ENCODE measurements around the gene GDF15. TPM values are rescaled to one million over a fixed set of nuclear protein-coding genes. Genes with fewer than 3 reads are reported as not detected.

The GDF15 gene
- total and polyA plus RNA-seq, 2 experiments from 2014 or later: 12.6 to 19.8 TPM

DNA sequence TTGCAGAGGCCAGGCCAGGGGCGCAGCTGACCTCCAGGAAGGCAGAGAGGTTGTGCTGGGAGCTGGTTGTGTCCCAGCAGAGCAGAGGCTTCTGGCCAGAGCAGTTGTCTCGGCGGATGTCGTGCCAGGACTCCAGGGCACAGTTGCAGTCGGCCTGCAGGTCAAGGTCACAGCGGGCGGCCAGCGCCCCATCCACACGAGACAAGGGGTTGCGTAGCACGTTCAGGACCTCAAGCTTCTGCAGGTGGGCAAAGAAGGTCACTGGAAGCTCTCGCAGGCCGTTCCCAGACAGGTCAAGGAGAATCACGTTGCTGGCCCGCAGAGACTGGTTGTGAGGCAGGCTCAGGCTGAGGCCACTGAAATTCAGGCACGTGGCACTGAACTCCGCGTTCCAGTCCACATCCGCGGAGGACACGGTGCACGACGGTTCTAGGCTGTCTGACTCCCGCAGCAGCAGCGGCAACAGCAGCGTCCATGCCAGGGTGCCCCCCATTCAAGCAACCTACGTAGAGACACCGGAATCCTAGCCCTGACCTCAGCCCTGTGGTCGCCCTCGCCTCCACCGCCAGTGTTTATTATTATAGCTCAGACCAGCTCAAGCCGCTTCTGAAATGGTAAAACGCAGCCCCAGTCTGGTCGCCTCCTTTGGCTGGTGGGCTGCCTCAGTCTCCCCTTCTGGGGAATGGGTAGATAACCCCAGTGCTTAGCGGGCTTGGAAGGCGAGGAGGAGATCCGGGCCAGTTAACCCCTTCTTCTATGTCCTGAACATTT lies 10.7 kb downstream of the GDF15 start:
- H3F3A ChIP-seq (replicated peaks; ENCODE audit: low read depth): 0 out of 2 replicates have a peak, but pooled peaks cover 3% of the 10 kb centered on the region
- TF ChIP-seq, protein P1, sequence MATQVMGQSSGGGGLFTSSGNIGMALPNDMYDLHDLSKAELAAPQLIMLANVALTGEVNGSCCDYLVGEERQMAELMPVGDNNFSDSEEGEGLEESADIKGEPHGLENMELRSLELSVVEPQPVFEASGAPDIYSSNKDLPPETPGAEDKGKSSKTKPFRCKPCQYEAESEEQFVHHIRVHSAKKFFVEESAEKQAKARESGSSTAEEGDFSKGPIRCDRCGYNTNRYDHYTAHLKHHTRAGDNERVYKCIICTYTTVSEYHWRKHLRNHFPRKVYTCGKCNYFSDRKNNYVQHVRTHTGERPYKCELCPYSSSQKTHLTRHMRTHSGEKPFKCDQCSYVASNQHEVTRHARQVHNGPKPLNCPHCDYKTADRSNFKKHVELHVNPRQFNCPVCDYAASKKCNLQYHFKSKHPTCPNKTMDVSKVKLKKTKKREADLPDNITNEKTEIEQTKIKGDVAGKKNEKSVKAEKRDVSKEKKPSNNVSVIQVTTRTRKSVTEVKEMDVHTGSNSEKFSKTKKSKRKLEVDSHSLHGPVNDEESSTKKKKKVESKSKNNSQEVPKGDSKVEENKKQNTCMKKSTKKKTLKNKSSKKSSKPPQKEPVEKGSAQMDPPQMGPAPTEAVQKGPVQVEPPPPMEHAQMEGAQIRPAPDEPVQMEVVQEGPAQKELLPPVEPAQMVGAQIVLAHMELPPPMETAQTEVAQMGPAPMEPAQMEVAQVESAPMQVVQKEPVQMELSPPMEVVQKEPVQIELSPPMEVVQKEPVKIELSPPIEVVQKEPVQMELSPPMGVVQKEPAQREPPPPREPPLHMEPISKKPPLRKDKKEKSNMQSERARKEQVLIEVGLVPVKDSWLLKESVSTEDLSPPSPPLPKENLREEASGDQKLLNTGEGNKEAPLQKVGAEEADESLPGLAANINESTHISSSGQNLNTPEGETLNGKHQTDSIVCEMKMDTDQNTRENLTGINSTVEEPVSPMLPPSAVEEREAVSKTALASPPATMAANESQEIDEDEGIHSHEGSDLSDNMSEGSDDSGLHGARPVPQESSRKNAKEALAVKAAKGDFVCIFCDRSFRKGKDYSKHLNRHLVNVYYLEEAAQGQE (IDR thresholded peaks at IDR 0.05; ENCODE audit: unreplicated experiment): no peak
- TF ChIP-seq STAT1 (IDR thresholded peaks at IDR 0.05; ENCODE audit: unreplicated experiment) (no peak), ZNF331 (CRISPR knock-in tag; IDR thresholded peaks at IDR 0.05; ENCODE audit: low read depth) (no peak), NANOG (IDR thresholded peaks at IDR 0.05; ENCODE audit: borderline replicate concordance) (no peak), POLR2AphosphoS5 (IDR thresholded peaks at IDR 0.05; ENCODE audit: low read depth) (no peak), EZH2phosphoT487 (IDR thresholded peaks at IDR 0.05; ENCODE audit: unreplicated experiment) (no peak), ZNF114 (CRISPR knock-in tag; IDR thresholded peaks at IDR 0.05) (no peak), JUNB (IDR thresholded peaks at IDR 0.05; ENCODE audit: unreplicated experiment) (no peak), EZH2 (IDR thresholded peaks at IDR 0.05; ENCODE audit: low read depth, unreplicated experiment) (no peak), CREB1 (CRISPR knock-in tag; IDR thresholded peaks at IDR 0.05; ENCODE audit: low read depth) (no peak)
- TF ChIP-seq, protein P2, sequence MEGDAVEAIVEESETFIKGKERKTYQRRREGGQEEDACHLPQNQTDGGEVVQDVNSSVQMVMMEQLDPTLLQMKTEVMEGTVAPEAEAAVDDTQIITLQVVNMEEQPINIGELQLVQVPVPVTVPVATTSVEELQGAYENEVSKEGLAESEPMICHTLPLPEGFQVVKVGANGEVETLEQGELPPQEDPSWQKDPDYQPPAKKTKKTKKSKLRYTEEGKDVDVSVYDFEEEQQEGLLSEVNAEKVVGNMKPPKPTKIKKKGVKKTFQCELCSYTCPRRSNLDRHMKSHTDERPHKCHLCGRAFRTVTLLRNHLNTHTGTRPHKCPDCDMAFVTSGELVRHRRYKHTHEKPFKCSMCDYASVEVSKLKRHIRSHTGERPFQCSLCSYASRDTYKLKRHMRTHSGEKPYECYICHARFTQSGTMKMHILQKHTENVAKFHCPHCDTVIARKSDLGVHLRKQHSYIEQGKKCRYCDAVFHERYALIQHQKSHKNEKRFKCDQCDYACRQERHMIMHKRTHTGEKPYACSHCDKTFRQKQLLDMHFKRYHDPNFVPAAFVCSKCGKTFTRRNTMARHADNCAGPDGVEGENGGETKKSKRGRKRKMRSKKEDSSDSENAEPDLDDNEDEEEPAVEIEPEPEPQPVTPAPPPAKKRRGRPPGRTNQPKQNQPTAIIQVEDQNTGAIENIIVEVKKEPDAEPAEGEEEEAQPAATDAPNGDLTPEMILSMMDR (conservative IDR thresholded peaks at IDR 0.05; ENCODE audit: low read depth in 2 of 2): no peak
- TF ChIP-seq, protein P3, sequence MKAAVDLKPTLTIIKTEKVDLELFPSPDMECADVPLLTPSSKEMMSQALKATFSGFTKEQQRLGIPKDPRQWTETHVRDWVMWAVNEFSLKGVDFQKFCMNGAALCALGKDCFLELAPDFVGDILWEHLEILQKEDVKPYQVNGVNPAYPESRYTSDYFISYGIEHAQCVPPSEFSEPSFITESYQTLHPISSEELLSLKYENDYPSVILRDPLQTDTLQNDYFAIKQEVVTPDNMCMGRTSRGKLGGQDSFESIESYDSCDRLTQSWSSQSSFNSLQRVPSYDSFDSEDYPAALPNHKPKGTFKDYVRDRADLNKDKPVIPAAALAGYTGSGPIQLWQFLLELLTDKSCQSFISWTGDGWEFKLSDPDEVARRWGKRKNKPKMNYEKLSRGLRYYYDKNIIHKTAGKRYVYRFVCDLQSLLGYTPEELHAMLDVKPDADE (IDR thresholded peaks at IDR 0.05): no peak
- TF ChIP-seq, protein P4, sequence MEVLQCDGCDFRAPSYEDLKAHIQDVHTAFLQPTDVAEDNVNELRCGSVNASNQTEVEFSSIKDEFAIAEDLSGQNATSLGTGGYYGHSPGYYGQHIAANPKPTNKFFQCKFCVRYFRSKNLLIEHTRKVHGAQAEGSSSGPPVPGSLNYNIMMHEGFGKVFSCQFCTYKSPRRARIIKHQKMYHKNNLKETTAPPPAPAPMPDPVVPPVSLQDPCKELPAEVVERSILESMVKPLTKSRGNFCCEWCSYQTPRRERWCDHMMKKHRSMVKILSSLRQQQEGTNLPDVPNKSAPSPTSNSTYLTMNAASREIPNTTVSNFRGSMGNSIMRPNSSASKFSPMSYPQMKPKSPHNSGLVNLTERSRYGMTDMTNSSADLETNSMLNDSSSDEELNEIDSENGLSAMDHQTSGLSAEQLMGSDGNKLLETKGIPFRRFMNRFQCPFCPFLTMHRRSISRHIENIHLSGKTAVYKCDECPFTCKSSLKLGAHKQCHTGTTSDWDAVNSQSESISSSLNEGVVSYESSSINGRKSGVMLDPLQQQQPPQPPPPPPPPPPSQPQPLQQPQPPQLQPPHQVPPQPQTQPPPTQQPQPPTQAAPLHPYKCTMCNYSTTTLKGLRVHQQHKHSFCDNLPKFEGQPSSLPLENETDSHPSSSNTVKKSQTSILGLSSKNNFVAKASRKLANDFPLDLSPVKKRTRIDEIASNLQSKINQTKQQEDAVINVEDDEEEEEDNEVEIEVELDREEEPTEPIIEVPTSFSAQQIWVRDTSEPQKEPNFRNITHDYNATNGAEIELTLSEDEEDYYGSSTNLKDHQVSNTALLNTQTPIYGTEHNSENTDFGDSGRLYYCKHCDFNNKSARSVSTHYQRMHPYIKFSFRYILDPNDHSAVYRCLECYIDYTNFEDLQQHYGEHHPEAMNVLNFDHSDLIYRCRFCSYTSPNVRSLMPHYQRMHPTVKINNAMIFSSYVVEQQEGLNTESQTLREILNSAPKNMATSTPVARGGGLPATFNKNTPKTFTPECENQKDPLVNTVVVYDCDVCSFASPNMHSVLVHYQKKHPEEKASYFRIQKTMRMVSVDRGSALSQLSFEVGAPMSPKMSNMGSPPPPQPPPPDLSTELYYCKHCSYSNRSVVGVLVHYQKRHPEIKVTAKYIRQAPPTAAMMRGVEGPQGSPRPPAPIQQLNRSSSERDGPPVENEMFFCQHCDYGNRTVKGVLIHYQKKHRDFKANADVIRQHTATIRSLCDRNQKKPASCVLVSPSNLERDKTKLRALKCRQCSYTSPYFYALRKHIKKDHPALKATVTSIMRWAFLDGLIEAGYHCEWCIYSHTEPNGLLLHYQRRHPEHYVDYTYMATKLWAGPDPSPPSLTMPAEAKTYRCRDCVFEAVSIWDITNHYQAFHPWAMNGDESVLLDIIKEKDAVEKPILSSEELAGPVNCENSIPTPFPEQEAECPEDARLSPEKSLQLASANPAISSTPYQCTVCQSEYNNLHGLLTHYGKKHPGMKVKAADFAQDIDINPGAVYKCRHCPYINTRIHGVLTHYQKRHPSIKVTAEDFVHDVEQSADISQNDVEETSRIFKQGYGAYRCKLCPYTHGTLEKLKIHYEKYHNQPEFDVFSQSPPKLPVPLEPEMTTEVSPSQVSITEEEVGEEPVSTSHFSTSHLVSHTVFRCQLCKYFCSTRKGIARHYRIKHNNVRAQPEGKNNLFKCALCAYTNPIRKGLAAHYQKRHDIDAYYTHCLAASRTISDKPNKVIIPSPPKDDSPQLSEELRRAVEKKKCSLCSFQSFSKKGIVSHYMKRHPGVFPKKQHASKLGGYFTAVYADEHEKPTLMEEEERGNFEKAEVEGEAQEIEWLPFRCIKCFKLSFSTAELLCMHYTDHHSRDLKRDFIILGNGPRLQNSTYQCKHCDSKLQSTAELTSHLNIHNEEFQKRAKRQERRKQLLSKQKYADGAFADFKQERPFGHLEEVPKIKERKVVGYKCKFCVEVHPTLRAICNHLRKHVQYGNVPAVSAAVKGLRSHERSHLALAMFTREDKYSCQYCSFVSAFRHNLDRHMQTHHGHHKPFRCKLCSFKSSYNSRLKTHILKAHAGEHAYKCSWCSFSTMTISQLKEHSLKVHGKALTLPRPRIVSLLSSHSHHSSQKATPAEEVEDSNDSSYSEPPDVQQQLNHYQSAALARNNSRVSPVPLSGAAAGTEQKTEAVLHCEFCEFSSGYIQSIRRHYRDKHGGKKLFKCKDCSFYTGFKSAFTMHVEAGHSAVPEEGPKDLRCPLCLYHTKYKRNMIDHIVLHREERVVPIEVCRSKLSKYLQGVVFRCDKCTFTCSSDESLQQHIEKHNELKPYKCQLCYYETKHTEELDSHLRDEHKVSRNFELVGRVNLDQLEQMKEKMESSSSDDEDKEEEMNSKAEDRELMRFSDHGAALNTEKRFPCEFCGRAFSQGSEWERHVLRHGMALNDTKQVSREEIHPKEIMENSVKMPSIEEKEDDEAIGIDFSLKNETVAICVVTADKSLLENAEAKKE (CRISPR knock-in tag; IDR thresholded peaks at IDR 0.05): no peak
- no peak overlapping the region for H3K27ac ChIP-seq (ENCODE audit: low read depth)
- H3K36me3 ChIP-seq (ENCODE audit: insufficient read depth): no peaks in the 10 kb centered on the region
- no peak overlapping the region for H3K4me3 Mint-ChIP-seq
- H3K4me2 ChIP-seq: peak overlapping the region; percentile 75; the same call in 1 of the 2 replicates
- H3K4me1 Mint-ChIP-seq: peaks cover 3% of the 10 kb centered on the region; the same call in 2 of the 3 replicates
- H3K27me3 Mint-ChIP-seq (ENCODE audit: insufficient read depth, low read depth, poor library complexity): peaks cover 16% of the 10 kb centered on the region
- H3K36me3 Mint-ChIP-seq (ENCODE audit: low read depth): no peaks in the 10 kb centered on the region
- ATAC-seq: no peak
- H3K79me2 ChIP-seq (replicated peaks; ENCODE audit: insufficient read depth): no peaks in the 10 kb centered on the region
- peaks cover 2% of the 10 kb centered on the region; the same call in 1 of the 2 replicates for H3K4me1 ChIP-seq (ENCODE audit: insufficient read depth)
- peak overlapping the region; percentile 48; the same call in 1 of the 2 replicates for H3K4me3 ChIP-seq
- no peaks in the 10 kb centered on the region for H3K9me2 ChIP-seq (ENCODE audit: insufficient read depth)
- H3K9me3 Mint-ChIP-seq: no peaks in the 10 kb centered on the region
- no peak overlapping the region; the same call in 1 of the 2 replicates for H2AFZ ChIP-seq
- DNase-seq (ENCODE audit: low spot score): no peak
- H4K20me1 ChIP-seq (replicated peaks; ENCODE audit: insufficient read depth): no peaks in the 10 kb centered on the region
- 0 out of 2 replicates have a peak, but pooled peaks cover 4% of the 10 kb centered on the region for H3K27me3 ChIP-seq (ENCODE audit: insufficient read depth)
- H3K27ac Mint-ChIP-seq: no peak overlapping the region

Data from GM23338 (cell line).